Panc1 (cell line): ENCODE data around the gene DIPK1B. TPM values are rescaled to one million over a fixed set of nuclear protein-coding genes. Genes with fewer than 3 reads are reported as not detected.

Experiments
- ATAC-seq: fragments of 200-7000 bp; cut with Tn5 transposase; 2 replicates; pipeline ENCODE4 v1.9.1; 2020; ENCODE audit warnings: mild to moderate bottlenecking, moderate library complexity
- BruUV-seq: library from RNA; stranded (reverse); fragments of 400-500 nt; replicated peaks from 2 replicates; lab custom pipeline; 2021; lab: Mats Ljungman, UMichigan
- CTCF ChIA-PET: fragments of 300-600 bp; sonication (Branson Sonifier 250); formaldehyde crosslinking; loops from one replicate; lab custom pipeline; 2022; ENCODE audit warnings: antibody characterized with exemption; lab: Charles Lee
- POLR2A ChIA-PET: fragments of 300-600 bp; sonication (Branson Sonifier 250); formaldehyde crosslinking; loops from one replicate; lab custom pipeline; 2022; ENCODE audit warnings: antibody characterized with exemption; lab: Charles Lee
- DNase-seq: peaks from one replicate; pipeline ENCODE4 v3.0.0-alpha.2; 2010; ENCODE audit warnings: low read depth, low spot score
- H3K27ac ChIP-seq: 2 replicates; pipeline ENCODE4 v1.5.1; 2011; ENCODE audit warnings: mild to moderate bottlenecking, low read length, inconsistent platforms
- H3K27me3 ChIP-seq: fragments of 200-500 bp; sonication (Bioruptor generic); 2 replicates; pipeline ENCODE4 v1.6.0; 2014; ENCODE audit warnings: low read length, inconsistent platforms; ENCODE audit not compliant: control insufficient read depth, insufficient read depth
- H3K36me3 ChIP-seq: fragments of 200-500 bp; sonication (Bioruptor generic); 2 replicates; pipeline ENCODE4 v1.5.1; 2014; ENCODE audit warnings: inconsistent platforms, mild to moderate bottlenecking, low read length, moderate library complexity; ENCODE audit not compliant: control insufficient read depth, insufficient read depth
- H3K4me1 ChIP-seq: 2 replicates; pipeline ENCODE4 v1.5.1; 2011; ENCODE audit warnings: inconsistent platforms, mild to moderate bottlenecking, low read length, moderate library complexity; ENCODE audit not compliant: control insufficient read depth, insufficient read depth
- H3K4me3 ChIP-seq, 2 experiments: 2 replicates each; pipeline ENCODE4 v1.5.1; 2011 to 2012; ENCODE audit warnings: low read depth in 2 of 2, low read length in 2 of 2, mild to moderate bottlenecking in 2 of 2, inconsistent platforms in 1 of 2, moderate library complexity in 1 of 2
- H3K9me3 ChIP-seq: fragments of 200-500 bp; sonication (Bioruptor generic); 2 replicates; pipeline ENCODE4 v1.5.1; 2014; ENCODE audit warnings: low read depth, mild to moderate bottlenecking, inconsistent platforms, low read length, moderate library complexity; ENCODE audit not compliant: control insufficient read depth, insufficient read depth
- CTCF ChIP-seq: fragments of 450-650 bp; IDR thresholded peaks from 2 replicates; pipeline ENCODE4 v1.5.1; 2017; ENCODE audit warnings: mild to moderate bottlenecking
- POLR2AphosphoS5 ChIP-seq: IDR thresholded peaks from 2 replicates; pipeline ENCODE4 v1.6.1; 2012; ENCODE audit warnings: mild to moderate bottlenecking, low read depth, low read length, moderate library complexity
- REST ChIP-seq, 2 experiments: IDR thresholded peaks; 2 replicates each; pipeline ENCODE4 v1.6.1; 2011 to 2012; ENCODE audit warnings: low read depth in 2 of 2, control low read depth in 1 of 2, low read length in 1 of 2, mild to moderate bottlenecking in 1 of 2, moderate library complexity in 1 of 2; ENCODE audit not compliant: insufficient read depth in 1 of 2
- SIN3A ChIP-seq: IDR thresholded peaks from 2 replicates; pipeline ENCODE4 v1.6.1; 2012; ENCODE audit warnings: low read depth, mild to moderate bottlenecking, low read length, moderate library complexity, borderline replicate concordance; ENCODE audit not compliant: insufficient read depth
- TCF7L2 ChIP-seq: IDR thresholded peaks from 2 replicates; pipeline ENCODE4 v1.6.1; 2011; ENCODE audit warnings: mild to moderate bottlenecking, low read depth, low read length, inconsistent platforms
- in situ Hi-C: cut with HindIII; loops from 2 replicates; pipeline ENCODE4 v1.10.0; 2016; ENCODE audit warnings: low sequenced_read_pairs, low pct_unique_long_range_greater_than_20kb
- intact Hi-C: fragments of 100-400 bp; cut with micrococcal nuclease; formaldehyde crosslinking; loops from one replicate; pipeline ENCODE4 v1.10.0; 2022; ENCODE audit not compliant: unreplicated experiment
- total RNA-seq: library from RNA; stranded (reverse); gene quantifications from one replicate; pipeline ENCODE4 v1.2.1, GENCODE V29; 2021; ENCODE audit not compliant: unreplicated experiment

Gene DIPK1B
- total RNA-seq, 1 experiment from 2014 or later = 10.6 TPM

- CTCF ChIA-PET = no interaction called here
- intact Hi-C loops = no loop called here
- Histone ChIP-seq H3K4me1 (peaks cover 16% of the 10 kb centered on the region), H3K9me3 (no peaks in the 10 kb centered on the region), H3K4me3 (no peak overlapping the region), H3K36me3 (no peaks in the 10 kb centered on the region), H3K27ac (no peak overlapping the region), H3K27me3 (no peaks in the 10 kb centered on the region)
- BruUV-seq = no TSS peak
- in situ Hi-C loops = no loop called here
- POLR2A ChIA-PET = no interaction called here
- no peak for DNase-seq
- TF ChIP-seq TCF7L2 = no peak
- ATAC-seq = no peak
These were observed 5.0 kb downstream of the DIPK1B start for GRCh38 chr9:136717399-136717798.

GRCh38 chr9:136718345-136719194 is 6.2 kb downstream of the DIPK1B start:
- H3K9me3 ChIP-seq = no peaks in the 10 kb centered on the region
- H3K27ac ChIP-seq = no peak overlapping the region
- intact Hi-C loops (no loop called here), in situ Hi-C loops (no loop called here)
- H3K4me1 ChIP-seq = peaks cover 17% of the 10 kb centered on the region
- BruUV-seq = no TSS peak
- DNase-seq (no peak), ATAC-seq (no peak)
- H3K4me3 ChIP-seq = no peak overlapping the region
- ChIA-PET POLR2A (interaction anchor here (0.5 kb wide), 1 partner anchor 20 kb away, joined by 3 read pairs; no protein-coding TSS in a partner anchor), CTCF (no interaction called here)
- no peaks in the 10 kb centered on the region for H3K27me3 ChIP-seq
- TF ChIP-seq REST (IDR thresholded peaks at IDR 0.05; ENCODE audit: insufficient read depth in 1 of 2, low read depth in 2 of 2, low read length in 1 of 2) (no peak), SIN3A (no peak), CTCF (no peak), TCF7L2 (no peak), POLR2AphosphoS5 (no peak)
- no peaks in the 10 kb centered on the region for H3K36me3 ChIP-seq
